ENCODE data around the gene SBF2.
A peak's percentile ranks its signal among the peaks of the same experiment; 100 is the strongest.
"Not testable (repeated sequence)": the region's sequence is repeated elsewhere in the genome, so short reads cannot be mapped to it uniquely, and the experiment has no call there.

Gene SBF2

DNA sequence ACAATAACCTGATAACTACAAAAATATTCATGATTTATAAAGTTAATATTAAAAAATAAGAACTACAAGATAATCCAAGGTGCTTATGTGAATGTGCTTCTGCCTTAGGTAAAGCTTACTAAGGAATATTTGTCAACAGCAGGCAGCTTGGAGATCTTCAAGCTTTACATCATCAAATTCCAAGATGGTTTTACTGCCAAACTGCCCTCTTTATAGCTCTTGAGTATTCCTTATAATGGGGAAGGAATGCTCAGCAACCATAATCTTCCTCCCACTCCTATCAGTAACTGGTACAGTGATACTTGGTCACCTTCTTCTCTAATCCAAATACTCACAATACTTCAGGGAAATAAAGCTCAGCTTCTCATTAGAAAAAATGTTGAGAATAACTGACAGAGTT lies 30.1 kb downstream of the SBF2 start:
- TF ChIP-seq, protein P1, sequence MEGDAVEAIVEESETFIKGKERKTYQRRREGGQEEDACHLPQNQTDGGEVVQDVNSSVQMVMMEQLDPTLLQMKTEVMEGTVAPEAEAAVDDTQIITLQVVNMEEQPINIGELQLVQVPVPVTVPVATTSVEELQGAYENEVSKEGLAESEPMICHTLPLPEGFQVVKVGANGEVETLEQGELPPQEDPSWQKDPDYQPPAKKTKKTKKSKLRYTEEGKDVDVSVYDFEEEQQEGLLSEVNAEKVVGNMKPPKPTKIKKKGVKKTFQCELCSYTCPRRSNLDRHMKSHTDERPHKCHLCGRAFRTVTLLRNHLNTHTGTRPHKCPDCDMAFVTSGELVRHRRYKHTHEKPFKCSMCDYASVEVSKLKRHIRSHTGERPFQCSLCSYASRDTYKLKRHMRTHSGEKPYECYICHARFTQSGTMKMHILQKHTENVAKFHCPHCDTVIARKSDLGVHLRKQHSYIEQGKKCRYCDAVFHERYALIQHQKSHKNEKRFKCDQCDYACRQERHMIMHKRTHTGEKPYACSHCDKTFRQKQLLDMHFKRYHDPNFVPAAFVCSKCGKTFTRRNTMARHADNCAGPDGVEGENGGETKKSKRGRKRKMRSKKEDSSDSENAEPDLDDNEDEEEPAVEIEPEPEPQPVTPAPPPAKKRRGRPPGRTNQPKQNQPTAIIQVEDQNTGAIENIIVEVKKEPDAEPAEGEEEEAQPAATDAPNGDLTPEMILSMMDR (conservative IDR thresholded peaks at IDR 0.05; ENCODE audit: low read depth, low read length), result no peak

DNA sequence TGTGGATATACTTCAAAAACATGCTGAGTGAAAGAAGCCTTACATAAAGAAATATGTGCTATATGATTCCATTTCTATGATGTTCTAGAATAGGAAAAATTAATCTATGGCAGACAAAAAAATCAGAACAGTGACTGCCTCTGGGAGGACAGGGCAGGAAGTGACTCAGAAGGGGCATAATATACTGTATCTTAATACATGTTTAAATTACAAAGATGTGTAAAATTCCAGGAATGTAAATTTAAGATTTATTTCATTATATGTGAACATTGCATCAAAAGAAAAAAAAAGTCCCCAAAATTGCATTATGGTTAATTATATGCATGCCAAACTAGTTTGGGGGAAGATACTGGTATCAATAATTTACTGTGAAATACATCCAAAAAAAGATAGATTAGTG lies 32.2 kb downstream of the SBF2 start:
- TF ChIP-seq, protein P1 (conservative IDR thresholded peaks at IDR 0.05; ENCODE audit: low read depth, low read length), result no peak
- H3K4me3 ChIP-seq (ENCODE audit: low read depth, low read length), result no peak overlapping the region
- peak; percentile 19 for DNase-seq (ENCODE audit: low read depth)

More for the DNA sequence above, 30.1 kb downstream of the SBF2 start:
- peak; percentile 61 for DNase-seq (ENCODE audit: low read depth)
- no peak overlapping the region for H3K4me3 ChIP-seq (ENCODE audit: low read depth, low read length)

GRCh38 chr11:10257478-10257877 lies 36.5 kb downstream of the SBF2 start:
- no peak overlapping the region for H3K4me3 ChIP-seq (ENCODE audit: low read depth, low read length)
- no peak for DNase-seq (ENCODE audit: low read depth)
- TF ChIP-seq, protein P1 (conservative IDR thresholded peaks at IDR 0.05; ENCODE audit: low read depth, low read length), result no peak

GRCh38 chr11:10255388-10256125 lies 38.5 kb downstream of the SBF2 start:
- TF ChIP-seq, protein P1 (conservative IDR thresholded peaks at IDR 0.05; ENCODE audit: low read depth, low read length), result no peak
- no peak overlapping the region for H3K4me3 ChIP-seq (ENCODE audit: low read depth, low read length)
- no peak for DNase-seq (ENCODE audit: low read depth)

DNA sequence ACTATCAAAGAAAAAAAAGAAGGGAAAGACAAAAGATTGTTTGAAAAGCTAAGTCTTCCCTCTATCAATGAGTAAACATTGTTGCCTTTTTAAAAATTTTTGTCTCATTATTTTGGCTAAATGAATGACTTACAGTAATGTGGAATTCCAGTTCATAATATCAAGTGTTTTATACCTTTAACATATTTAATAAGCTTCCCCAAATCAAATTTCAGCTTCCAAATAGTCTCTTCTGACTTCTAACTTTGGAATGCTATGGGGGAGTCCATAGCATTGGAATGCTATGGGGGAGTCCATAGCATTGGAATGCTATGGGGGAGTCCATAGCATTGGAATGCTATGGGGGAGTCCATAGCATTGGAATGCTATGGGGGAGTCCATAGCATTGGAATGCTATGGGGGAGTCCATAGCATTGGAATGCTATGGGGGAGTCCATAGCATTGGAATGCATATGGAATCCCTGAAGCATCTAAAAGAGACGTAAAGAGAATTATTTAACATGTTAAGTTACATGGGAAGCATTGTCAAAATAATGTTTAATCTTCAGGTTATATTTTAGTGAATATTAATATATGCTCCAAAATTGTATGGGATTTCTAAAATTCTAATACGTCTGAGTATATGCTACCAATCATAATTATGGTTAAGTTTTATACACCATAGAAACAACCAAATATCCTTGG lies 44.4 kb downstream of the SBF2 start:
- DNase-seq (ENCODE audit: low read depth); H3K4me3 ChIP-seq (ENCODE audit: low read depth, low read length): not testable (repeated sequence)

DNA sequence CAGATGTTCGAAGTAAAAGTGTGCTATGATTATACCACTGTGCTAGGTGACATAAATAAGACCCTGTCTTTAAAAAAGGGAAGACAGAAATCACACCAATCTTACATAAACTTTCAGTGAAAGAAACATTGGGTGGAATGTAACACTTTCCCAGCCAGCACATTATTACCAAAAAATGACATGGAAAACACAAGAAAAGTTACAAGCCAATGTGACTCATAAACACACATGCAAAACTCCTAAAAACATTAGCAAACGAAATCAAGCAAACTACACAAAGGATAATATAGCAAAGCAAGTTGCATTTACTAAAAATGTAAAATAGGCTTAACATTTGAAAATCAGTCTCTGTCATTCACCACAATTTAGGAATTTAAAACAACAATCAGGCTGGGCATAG lies 47.0 kb downstream of the SBF2 start:
- TF ChIP-seq, protein P1 (conservative IDR thresholded peaks at IDR 0.05; ENCODE audit: low read depth, low read length), result no peak
- DNase-seq (ENCODE audit: low read depth), result peak; percentile 13

DNA sequence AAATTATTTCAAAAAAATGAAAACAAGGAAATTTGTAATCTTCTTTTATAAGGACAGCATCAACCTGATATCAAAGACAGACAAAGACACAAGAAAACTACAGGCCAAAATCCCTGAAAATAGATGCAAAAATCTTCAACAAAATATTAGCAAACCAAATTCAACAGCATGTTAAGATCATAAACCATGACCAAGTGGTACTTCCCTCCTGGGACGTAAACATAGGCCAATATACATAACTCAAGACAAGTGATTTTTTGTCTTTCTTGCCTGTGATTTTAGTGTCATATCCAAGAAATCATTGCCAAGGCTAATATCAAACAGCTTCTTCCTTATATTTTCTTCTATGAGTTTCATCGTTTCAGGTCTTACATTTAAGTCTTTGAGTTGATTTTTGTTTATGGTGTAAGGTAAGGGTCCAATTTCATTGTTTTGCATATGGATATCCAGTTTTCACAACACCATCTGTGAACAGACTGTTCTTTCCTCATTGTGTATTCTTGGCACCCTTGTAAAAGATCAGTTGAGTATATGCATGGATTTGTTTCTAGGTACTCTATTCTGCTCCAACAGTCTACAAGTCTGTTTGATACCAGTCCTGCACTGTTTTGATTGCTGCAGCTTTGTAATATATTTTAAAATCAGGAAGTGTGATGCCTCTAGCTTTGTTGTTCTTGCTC lies 50.0 kb downstream of the SBF2 start:
- TF ChIP-seq, protein P1 (conservative IDR thresholded peaks at IDR 0.05; ENCODE audit: low read depth, low read length), result no peak
- H3K4me3 ChIP-seq (ENCODE audit: low read depth, low read length), result no peak overlapping the region
- no peak for DNase-seq (ENCODE audit: low read depth)

More for the DNA sequence above, 47.0 kb downstream of the SBF2 start:
- no peak overlapping the region for H3K4me3 ChIP-seq (ENCODE audit: low read depth, low read length)
